Endothelial cell of umbilical vein (primary cell): Measurements from ENCODE around the gene GUK1. TPM values are rescaled to one million over a fixed set of nuclear protein-coding genes. Genes with fewer than 3 reads are reported as not detected.

Experiments used
- BruUV-seq: library from RNA; stranded (reverse); fragments of 400-500 nt; replicated peaks from 2 replicates; lab custom pipeline; 2021; lab: Mats Ljungman, UMichigan
- CTCF ChIA-PET: fragments of 300-600, 350-600 bp; sonication (Branson Sonifier 250); formaldehyde crosslinking; loops from one replicate; lab custom pipeline; 2021; ENCODE audit warnings: antibody characterized with exemption, inconsistent platforms; lab: Charles Lee
- POLR2A ChIA-PET: fragments of 300-600, 350-600 bp; sonication (Branson Sonifier 250); formaldehyde crosslinking; loops from one replicate; lab custom pipeline; 2021; ENCODE audit warnings: antibody characterized with exemption, inconsistent platforms; lab: Charles Lee
- DNase-seq: peaks from one replicate; pipeline ENCODE4 v3.0.0-alpha.2; 2011; ENCODE audit warnings: low read depth, low spot score
- FAIRE-seq: peaks from 2 replicates; lab custom pipeline; 2011; peaks lifted over from hg19 to GRCh38; lab: Jason Lieb, UNC
- H2AFZ ChIP-seq: 2 replicates; pipeline ENCODE4 v1.6.0; 2012; ENCODE audit warnings: low read depth, low read length, control low read depth, inconsistent platforms
- H3K27ac ChIP-seq: 2 replicates; pipeline ENCODE4 v1.5.1; 2011; ENCODE audit warnings: low read depth, mild to moderate bottlenecking, control low read depth, low read length, moderate library complexity; ENCODE audit not compliant: insufficient read depth
- H3K27me3 ChIP-seq, 2 experiments: 2 replicates each; pipeline versions ENCODE4 v1.6.0 to v1.6.1; 2011; ENCODE audit warnings: low read length in 2 of 2, mixed read lengths in 1 of 2; ENCODE audit not compliant: control insufficient read depth in 2 of 2, insufficient read depth in 2 of 2
- H3K36me3 ChIP-seq, 2 experiments: 2 replicates in 1 of 2; 3 replicates in 1 of 2; pipeline ENCODE4 v1.5.1; 2011; ENCODE audit warnings: low read length in 2 of 2, mild to moderate bottlenecking in 1 of 2, moderate library complexity in 1 of 2; ENCODE audit not compliant: control insufficient read depth in 2 of 2, insufficient read depth in 2 of 2; ENCODE audit errors: extremely low read depth in 1 of 2
- H3K4me1 ChIP-seq: 3 replicates; pipeline ENCODE4 v1.5.1; 2011; ENCODE audit warnings: mild to moderate bottlenecking, low read length; ENCODE audit not compliant: control insufficient read depth, insufficient read depth; ENCODE audit errors: extremely low read depth
- H3K4me2 ChIP-seq: 2 replicates; pipeline ENCODE4 v1.6.1; 2011; ENCODE audit warnings: low read length, control low read depth, mixed read lengths; ENCODE audit not compliant: insufficient read depth
- H3K4me3 ChIP-seq, 3 experiments: fragments of 200-600 bp in 1 of 3; sonication (generic), shearing (Covaris generic) in 1 of 3; replicated peaks in 1 of 3; 2 replicates each; pipeline ENCODE4 v1.5.1; 2011 to 2016; ENCODE audit warnings: control low read depth in 3 of 3, low read length in 3 of 3, mild to moderate bottlenecking in 2 of 3, inconsistent platforms in 1 of 3, low read depth in 1 of 3, moderate library complexity in 1 of 3; ENCODE audit not compliant: insufficient read depth in 1 of 3
- H3K79me2 ChIP-seq: 2 replicates; pipeline ENCODE4 v1.6.0; 2012; ENCODE audit warnings: low read length, inconsistent platforms; ENCODE audit not compliant: control insufficient read depth, insufficient read depth
- H3K9ac ChIP-seq: replicated peaks from 2 replicates; pipeline ENCODE3; 2011; ENCODE audit warnings: low read length, control low read depth; ENCODE audit not compliant: insufficient read depth; ENCODE audit errors: extremely low read depth
- H3K9me1 ChIP-seq: replicated peaks from 3 replicates; pipeline ENCODE4 v1.6.0; 2011; ENCODE audit warnings: mild to moderate bottlenecking, low read length; ENCODE audit not compliant: control insufficient read depth, insufficient read depth; ENCODE audit errors: extremely low read depth
- H3K9me3 ChIP-seq: replicated peaks from 2 replicates; pipeline ENCODE4 v1.5.1; 2012; ENCODE audit warnings: low read length, inconsistent platforms; ENCODE audit not compliant: control insufficient read depth, insufficient read depth
- H4K20me1 ChIP-seq: replicated peaks from 2 replicates; pipeline ENCODE3; 2011; ENCODE audit warnings: mild to moderate bottlenecking, low read length; ENCODE audit not compliant: control insufficient read depth, insufficient read depth; ENCODE audit errors: extremely low read depth
- CTCF ChIP-seq, 2 donors: IDR thresholded peaks; 1 replicate in 1 of 2; 2 replicates in 1 of 2; pipeline ENCODE4 v1.5.1; 2011; ENCODE audit warnings: low read length in 2 of 2, mild to moderate bottlenecking in 2 of 2, moderate library complexity in 2 of 2, control low read depth in 1 of 2, inconsistent platforms in 1 of 2, low read depth in 1 of 2; ENCODE audit not compliant: insufficient read depth in 1 of 2; ENCODE audit errors: extremely low read depth in 1 of 2
- EZH2 ChIP-seq: IDR thresholded peaks from 2 replicates; pipeline ENCODE4 v1.6.1; 2012; ENCODE audit warnings: borderline replicate concordance, low read depth, mild to moderate bottlenecking, moderate library complexity, low read length, inconsistent platforms; ENCODE audit not compliant: severe bottlenecking
- FOS ChIP-seq: IDR thresholded peaks from 2 replicates; pipeline ENCODE4 v1.6.1; 2011; ENCODE audit warnings: mild to moderate bottlenecking, low read length, moderate library complexity, borderline replicate concordance; ENCODE audit not compliant: insufficient read depth
- GATA2 ChIP-seq: IDR thresholded peaks from 2 replicates; pipeline ENCODE4 v1.7.0; 2011; ENCODE audit warnings: low read depth, mild to moderate bottlenecking, moderate library complexity, mixed read lengths, low read length; ENCODE audit not compliant: insufficient read length, insufficient read depth
- JUN ChIP-seq: IDR thresholded peaks from 2 replicates; pipeline ENCODE4 v1.6.1; 2011; ENCODE audit warnings: borderline replicate concordance, low read depth; ENCODE audit not compliant: insufficient read length, insufficient read depth
- MAX ChIP-seq: IDR thresholded peaks from 2 replicates; pipeline ENCODE4 v1.6.1; 2011; ENCODE audit not compliant: insufficient read depth, insufficient read length
- MYC ChIP-seq: IDR thresholded peaks from one replicate; pipeline ENCODE4 v1.6.1; 2011; ENCODE audit warnings: mild to moderate bottlenecking, low read depth, low read length
- POLR2A ChIP-seq: IDR thresholded peaks from 2 replicates; pipeline ENCODE4 v1.6.1; 2012; ENCODE audit warnings: low read depth, mild to moderate bottlenecking, control low read depth, low read length
- POLR2AphosphoS5 ChIP-seq: IDR thresholded peaks from 2 replicates; pipeline ENCODE4 v1.6.1; 2012; ENCODE audit warnings: low read depth, mild to moderate bottlenecking, control low read depth, low read length, moderate library complexity; ENCODE audit not compliant: insufficient read depth
- dilution Hi-C: fragments of 300-500 bp; cut with MboI; formaldehyde crosslinking; loops from one replicate; pipeline ENCODE4 v1.15.0; 2019; ENCODE audit warnings: low sequenced_read_pairs; ENCODE audit not compliant: extremely low pct_ligation_motif_present
- intact Hi-C: fragments of 100-400 bp; cut with micrococcal nuclease; formaldehyde crosslinking; loops from one replicate; pipeline ENCODE4 v1.10.0; 2022
- polyA plus RNA-seq, 4 experiments: library from polyadenylated mRNA; depleted of rRNA in 3 of 4; stranded (reverse) in 3 of 4; unstranded in 1 of 4; fragments of >200 nt; gene quantifications; 2 replicates each; pipeline versions ENCODE4 v1.2.1 to v1.2.3, GENCODE V29; 2011 to 2012; ENCODE audit warnings: missing spikeins in 1 of 4
- total RNA-seq: library from RNA; stranded (reverse); gene quantifications from 2 replicates; pipeline ENCODE4 v1.2.3, GENCODE V29; 2021

Gene GUK1
- total and polyA plus RNA-seq, 2 donors (not counting 3 experiments of a cell fraction or from before 2014, with no cell fraction given) = 239 to 742 TPM

- TF ChIP-seq JUN (no peak), MYC (no peak), CTCF (IDR thresholded peaks at IDR 0.05; ENCODE audit: extremely low read depth in 1 of 2, insufficient read depth in 1 of 2, low read depth in 1 of 2, low read length in 2 of 2) (no peak), FOS (no peak), GATA2 (no peak), POLR2AphosphoS5 (no peak), MAX (no peak), EZH2 (no peak), POLR2A (no peak)
- BruUV-seq = no TSS peak
- dilution Hi-C loops (no loop called here), intact Hi-C loops (no loop called here)
- ChIA-PET CTCF (interaction anchor here (1.2 kb wide), 1 partner anchor 95 kb away, joined by 3 read pairs; no protein-coding TSS in a partner anchor), POLR2A (no interaction called here)
- H3K4me3 ChIP-seq = no peak overlapping the region
- H3K36me3 ChIP-seq = peaks cover 10 to 33% of the 10 kb centered on the region in 2 experiments
- no peak overlapping the region for H3K4me2 ChIP-seq
- H3K4me1 ChIP-seq = peaks cover 27% of the 10 kb centered on the region
- DNase-seq (no peak), FAIRE-seq (no peak)
- no peaks in the 10 kb centered on the region for H3K27me3 ChIP-seq
- H4K20me1 ChIP-seq = peaks cover 18% of the 10 kb centered on the region
- H2AFZ ChIP-seq = no peak overlapping the region
- no peaks in the 10 kb centered on the region for H3K9me1 ChIP-seq
- H3K27ac ChIP-seq = no peak overlapping the region
- peaks cover 98% of the 10 kb centered on the region for H3K79me2 ChIP-seq
- no peak overlapping the region for H3K9ac ChIP-seq
- peaks cover 4% of the 10 kb centered on the region for H3K9me3 ChIP-seq
Measured at GRCh38 chr1:228094432-228095016, 45.6 kb upstream of the GUK1 start.
